Measurements from ENCODE around the gene UGGT2.
"Not testable (repeated sequence)": the region's sequence is repeated elsewhere in the genome, so short reads cannot be mapped to it uniquely, and the experiment has no call there.

UGGT2 gene

GRCh38 chr13:96053003-96053703 lies at the start of gene UGGT2:
UGGT2 (minus strand) TSS chr13:96053401; CDS start chr13:96053312, 89 bp downstream.
- no peak for DNase-seq

- DNase-seq = no peak
These were observed 47.4 kb upstream of the UGGT2 start for GRCh38 chr13:96100457-96101220.

GRCh38 chr13:96093296-96094006 lies 40.2 kb upstream of the UGGT2 start:
- no peak for DNase-seq

GRCh38 chr13:96091164-96092117 lies 38.2 kb upstream of the UGGT2 start:
- DNase-seq = no peak

GRCh38 chr13:96090240-96091101 lies 37.3 kb upstream of the UGGT2 start:
- DNase-seq = no peak

- no peak for DNase-seq
These were observed 36.6 kb upstream of the UGGT2 start, which contains the start of gene HS6ST3 for GRCh38 chr13:96089749-96090239. HS6ST3 (plus strand) TSS chr13:96090107.

GRCh38 chr13:96089139-96089538 lies 35.9 kb upstream of the UGGT2 start:
- DNase-seq = no peak

- DNase-seq = no peak
These were observed 33.5 kb upstream of the UGGT2 start for GRCh38 chr13:96086736-96087135.

- DNase-seq = no peak
These were observed 29.4 kb upstream of the UGGT2 start for GRCh38 chr13:96082640-96083039.

GRCh38 chr13:96081888-96082287 lies 28.7 kb upstream of the UGGT2 start:
- DNase-seq = no peak

- DNase-seq = no peak
These were observed 27.5 kb upstream of the UGGT2 start for GRCh38 chr13:96080676-96081075.

- DNase-seq = no peak
These were observed 22.8 kb upstream of the UGGT2 start for GRCh38 chr13:96075953-96076543.

GRCh38 chr13:96072392-96072791 lies 19.2 kb upstream of the UGGT2 start:
- DNase-seq = no peak

GRCh38 chr13:96071504-96071903 lies 18.3 kb upstream of the UGGT2 start:
- no peak for DNase-seq

GRCh38 chr13:96068729-96069128 lies 15.5 kb upstream of the UGGT2 start:
- no peak for DNase-seq

GRCh38 chr13:96065849-96066248 lies 12.6 kb upstream of the UGGT2 start:
- DNase-seq = no peak

GRCh38 chr13:96052656-96053002 lies 572 bp downstream of the UGGT2 start:
- DNase-seq = no peak

GRCh38 chr13:96051946-96052345 lies 1.3 kb downstream of the UGGT2 start:
- DNase-seq = not testable (repeated sequence)

GRCh38 chr13:96051491-96051890 lies 1.7 kb downstream of the UGGT2 start:
- DNase-seq = not testable (repeated sequence)

GRCh38 chr13:96050955-96051354 lies 2.2 kb downstream of the UGGT2 start:
- DNase-seq = not testable (repeated sequence)

Measured in activated naive CD4-positive, alpha-beta T cell (primary cell).